Anterior cingulate cortex (tissue), 58 donors: ENCODE measurements around the gene REPS1.

ENCODE experiments used
- DNase-seq, 58 donors: peaks; one replicate each; lab custom pipeline; 2025; lab: John Stamatoyannopoulos, UW

REPS1 gene

DNA sequence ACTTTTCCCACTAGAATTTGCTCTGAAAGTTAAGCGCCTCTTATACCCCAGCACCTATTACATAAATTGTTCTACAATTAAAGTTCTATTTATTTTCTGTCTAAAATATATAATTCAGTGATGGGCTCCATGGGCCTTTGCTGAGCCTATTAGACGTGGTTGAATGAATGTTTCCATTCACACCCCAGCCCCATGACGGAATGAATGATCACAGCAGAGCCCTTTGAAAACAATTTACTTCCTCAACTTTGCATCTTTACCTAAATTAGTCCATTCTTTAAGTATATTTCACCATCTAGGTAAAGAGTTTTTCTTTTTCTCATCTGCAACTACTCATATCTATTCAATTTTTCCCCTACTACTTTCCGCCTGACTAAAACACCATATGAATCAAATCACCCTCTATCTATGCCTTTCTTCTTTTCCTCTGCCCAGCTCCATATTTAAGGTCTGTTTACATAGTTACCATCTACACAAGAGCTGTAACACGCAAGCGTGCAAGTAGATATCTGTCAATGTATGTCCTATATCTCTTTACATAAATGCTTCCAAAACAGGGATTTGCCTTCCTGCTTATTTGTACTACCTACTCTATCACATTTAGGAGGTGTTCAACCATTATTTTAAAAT lies 122.5 kb downstream of the REPS1 start:
- DNase-seq = no peak

- DNase-seq = no peak
Observed at GRCh38 chr6:138864343-138864890, 123.6 kb downstream of the REPS1 start.

DNA sequence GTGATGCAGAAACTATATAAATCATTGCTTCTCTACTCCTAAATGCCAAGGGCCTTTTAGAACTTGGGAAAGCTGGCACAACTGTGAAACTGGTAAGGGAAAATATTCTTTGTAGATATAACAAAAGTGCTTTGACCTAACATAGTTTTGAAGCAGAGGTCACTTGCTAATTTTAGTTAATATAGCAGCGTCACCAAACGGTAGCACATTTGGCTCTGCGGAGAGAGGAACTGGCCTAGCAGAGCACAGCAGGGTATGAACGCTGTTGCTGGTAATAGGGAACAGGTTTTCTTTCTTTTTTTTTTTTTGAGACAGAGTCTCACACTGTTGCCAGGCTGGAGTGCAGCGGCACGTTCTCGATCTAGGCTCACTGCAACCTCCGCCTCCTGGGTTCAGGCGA lies 124.7 kb downstream of the REPS1 start:
- no peak for DNase-seq

DNA sequence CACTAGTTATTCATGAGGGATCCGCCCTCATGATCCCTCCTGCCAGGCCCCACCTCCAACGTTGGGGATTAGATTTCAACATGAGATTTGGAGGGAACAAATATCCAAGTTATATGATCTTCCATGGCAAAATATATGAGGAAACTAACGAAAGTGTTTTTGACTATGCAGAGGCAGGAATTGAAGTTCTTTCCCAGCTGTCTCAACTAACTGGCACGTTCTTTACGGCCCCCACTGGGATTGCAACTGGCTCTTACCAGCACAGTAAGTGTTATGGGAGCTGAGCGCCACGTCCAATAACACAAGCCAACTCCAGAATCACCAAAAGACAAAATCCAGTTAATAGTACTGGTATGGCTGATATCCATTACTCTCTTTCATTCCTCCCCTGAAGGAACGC lies 125.6 kb downstream of the REPS1 start:
- no peak for DNase-seq

- DNase-seq = no peak
Observed at GRCh38 chr6:138857775-138858174, 130.3 kb downstream of the REPS1 start.

- DNase-seq = no peak
Observed at GRCh38 chr6:138856654-138857053, 131.4 kb downstream of the REPS1 start.
